Activated B cell treated with CpG ODN at 0.5 μM for 24 hours (primary cell): ENCODE results near the gene OR4D1. TPM values are rescaled to one million over a fixed set of nuclear protein-coding genes. Genes with fewer than 3 reads are reported as not detected.

Source experiments
- ATAC-seq: fragments of 200-7000 bp; cut with Tn5 transposase; one replicate; pipeline ENCODE4 v1.10.0; 2021; ENCODE audit warnings: low read depth, mild to moderate bottlenecking, moderate library complexity
- CTCF ChIA-PET: fragments of 350-600 bp; sonication (Branson Sonifier 250); formaldehyde crosslinking; loops from one replicate; lab custom pipeline; 2021; ENCODE audit warnings: antibody characterized with exemption; lab: Charles Lee
- POLR2A ChIA-PET: fragments of 350-600 bp; sonication (Branson Sonifier 250); formaldehyde crosslinking; loops from one replicate; lab custom pipeline; 2021; ENCODE audit warnings: antibody characterized with exemption; lab: Charles Lee
- DNase-seq: peaks from one replicate; pipeline ENCODE4 v3.0.0; 2022
- H3K27ac Mint-ChIP-seq: one replicate; pipeline ENCODE4 v1.8.0; 2020; ENCODE audit warnings: mixed read lengths
- H3K27me3 Mint-ChIP-seq: one replicate; pipeline ENCODE4 v1.8.0; 2021; ENCODE audit warnings: mixed read lengths
- H3K36me3 Mint-ChIP-seq: one replicate; pipeline ENCODE4 v1.8.0; 2021; ENCODE audit warnings: low read depth, mixed read lengths
- H3K4me1 Mint-ChIP-seq: one replicate; pipeline ENCODE4 v1.8.0; 2021; ENCODE audit warnings: mixed read lengths
- H3K4me3 Mint-ChIP-seq: one replicate; pipeline ENCODE4 v1.8.0; 2020; ENCODE audit warnings: mild to moderate bottlenecking, mixed read lengths
- H3K9me3 Mint-ChIP-seq: one replicate; pipeline ENCODE4 v1.8.0; 2020; ENCODE audit warnings: mixed read lengths
- CTCF ChIP-seq: fragments of 200-600 bp; IDR thresholded peaks from one replicate; pipeline ENCODE4 v1.8.0; 2022; ENCODE audit warnings: antibody characterized with exemption, mild to moderate bottlenecking
- intact Hi-C: fragments of 100-400 bp; cut with micrococcal nuclease; formaldehyde crosslinking; loops from one replicate; pipeline ENCODE4 v1.15.1; 2024
- total RNA-seq: library from RNA; stranded (reverse); gene quantifications from 2 replicates; pipeline ENCODE4 v1.2.3, GENCODE V29; 2022

OR4D1 gene
- total RNA-seq, 1 donor from 2014 or later, result not detected

GRCh38 chr17:58165981-58166380, 17.8 kb downstream of the OR4D1 start:
- Mint-ChIP-seq H3K9me3 (no peaks in the 10 kb centered on the region), H3K4me1 (no peaks in the 10 kb centered on the region), H3K27me3 (peaks cover 50% of the 10 kb centered on the region), H3K4me3 (no peak overlapping the region), H3K36me3 (no peaks in the 10 kb centered on the region), H3K27ac (no peak overlapping the region)
- DNase-seq (no peak), ATAC-seq (no peak)
- intact Hi-C loops, result no loop called here
- ChIA-PET CTCF (interaction anchor here (0.8 kb wide), 1 partner anchor 1603 kb away, joined by 3 read pairs; no protein-coding TSS in a partner anchor), POLR2A (no interaction called here)
- no peak for TF ChIP-seq CTCF

DNA sequence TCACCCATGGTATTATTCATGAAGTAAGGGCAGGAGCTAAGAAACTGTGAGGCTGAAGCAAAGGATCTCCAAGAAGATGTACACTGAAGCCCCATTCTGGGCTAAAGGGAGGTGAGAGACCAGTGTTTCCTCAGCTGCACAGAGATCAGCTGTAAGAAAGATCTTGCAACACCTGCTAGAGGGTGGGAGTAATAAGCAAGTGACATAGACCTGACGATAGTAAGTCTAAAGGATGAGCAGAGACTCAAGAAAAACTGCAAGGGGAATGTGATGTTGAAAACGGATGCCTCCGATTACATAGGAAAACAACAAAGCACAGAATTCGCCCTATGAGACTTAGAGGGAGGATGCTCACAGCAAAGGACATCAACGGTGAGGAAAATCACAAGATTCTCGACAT, 18.5 kb downstream of the OR4D1 start, which contains the start of gene OR4D2:
OR4D2 (plus strand) TSS at position 301 of the 400 bp plus-strand sequence. CDS start 2,674 bp downstream, outside the sequence.
- no peaks in the 10 kb centered on the region for H3K36me3 Mint-ChIP-seq
- POLR2A ChIA-PET, result no interaction called here

GRCh38 chr17:58170622-58171021, 22.4 kb downstream of the OR4D1 start:
- no peak overlapping the region for H3K4me3 Mint-ChIP-seq
- H3K27ac Mint-ChIP-seq, result no peak overlapping the region
- intact Hi-C loops, result no loop called here
- no peak for ATAC-seq
- peaks cover 44% of the 10 kb centered on the region for H3K27me3 Mint-ChIP-seq
- no peak for DNase-seq
- H3K4me1 Mint-ChIP-seq, result no peaks in the 10 kb centered on the region
- H3K9me3 Mint-ChIP-seq, result no peaks in the 10 kb centered on the region
- no peaks in the 10 kb centered on the region for H3K36me3 Mint-ChIP-seq
- POLR2A ChIA-PET, result no interaction called here
- TF ChIP-seq CTCF, result no peak
- CTCF ChIA-PET, result no interaction called here

More for the DNA sequence above, 18.5 kb downstream of the OR4D1 start, which contains the start of gene OR4D2:
- CTCF ChIA-PET, result interaction anchor here (0.8 kb wide), 1 partner anchor 1603 kb away, joined by 3 read pairs; no protein-coding TSS in a partner anchor
- ATAC-seq (no peak), DNase-seq (no peak)
- intact Hi-C loops, result no loop called here
- no peak within 1 kb of the TSS for H3K4me3 Mint-ChIP-seq
- H3K27me3 Mint-ChIP-seq, result peaks cover 49% of the 10 kb centered on the region
- TF ChIP-seq CTCF, result no peak
- no peak within 1 kb of the TSS for H3K27ac Mint-ChIP-seq
- H3K9me3 Mint-ChIP-seq, result no peaks in the 10 kb centered on the region
- no peaks in the 10 kb centered on the region for H3K4me1 Mint-ChIP-seq

GRCh38 chr17:58172369-58173071, 24.3 kb downstream of the OR4D1 start:
- DNase-seq (no peak), ATAC-seq (no peak)
- H3K4me1 Mint-ChIP-seq, result no peaks in the 10 kb centered on the region
- ChIA-PET CTCF (no interaction called here), POLR2A (no interaction called here)
- H3K4me3 Mint-ChIP-seq, result no peak overlapping the region
- no peaks in the 10 kb centered on the region for H3K9me3 Mint-ChIP-seq
- H3K27me3 Mint-ChIP-seq, result peaks cover 42% of the 10 kb centered on the region
- no peak for TF ChIP-seq CTCF
- intact Hi-C loops, result no loop called here
- H3K27ac Mint-ChIP-seq, result no peak overlapping the region
- H3K36me3 Mint-ChIP-seq, result no peaks in the 10 kb centered on the region

- ChIA-PET POLR2A (no interaction called here), CTCF (no interaction called here)
- no peak for ATAC-seq
- intact Hi-C loops, result no loop called here
- no peak for TF ChIP-seq CTCF
- Mint-ChIP-seq H3K36me3 (no peaks in the 10 kb centered on the region), H3K4me3 (no peak overlapping the region), H3K27ac (no peak overlapping the region), H3K4me1 (no peaks in the 10 kb centered on the region), H3K9me3 (no peaks in the 10 kb centered on the region), H3K27me3 (peaks cover 38% of the 10 kb centered on the region)
- DNase-seq, result no peak
Measured at GRCh38 chr17:58174871-58175270, 26.7 kb downstream of the OR4D1 start.
